ENCODE measurements around the gene SERPINA5. TPM values are rescaled to one million over a fixed set of nuclear protein-coding genes. Genes with fewer than 3 reads are reported as not detected.

The SERPINA5 gene
- polyA plus RNA-seq, 1 of the 3 experiments (the other 2 are of a cell fraction) = 0.08 TPM

DNA sequence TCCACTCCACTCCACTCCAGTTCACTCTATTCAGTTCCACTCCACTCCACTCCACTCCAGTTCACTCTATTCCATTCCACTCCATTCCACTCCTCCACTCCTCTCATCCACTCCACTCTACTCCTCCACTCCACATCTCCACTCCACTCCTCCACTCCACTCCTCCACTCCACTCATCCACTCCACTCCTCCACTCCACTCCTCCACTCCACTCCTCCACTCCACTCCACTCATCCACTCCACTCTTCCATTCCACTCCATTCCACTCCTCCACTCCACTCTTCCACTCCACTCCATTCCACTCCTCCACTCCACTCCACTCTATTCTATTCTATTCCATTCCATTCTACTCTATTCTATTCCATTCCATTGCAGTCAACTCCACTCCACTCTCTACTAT, 9.8 kb downstream of the SERPINA5 start:
- CTCF ChIA-PET = no interaction called here
- no peak for DNase-seq

DNA sequence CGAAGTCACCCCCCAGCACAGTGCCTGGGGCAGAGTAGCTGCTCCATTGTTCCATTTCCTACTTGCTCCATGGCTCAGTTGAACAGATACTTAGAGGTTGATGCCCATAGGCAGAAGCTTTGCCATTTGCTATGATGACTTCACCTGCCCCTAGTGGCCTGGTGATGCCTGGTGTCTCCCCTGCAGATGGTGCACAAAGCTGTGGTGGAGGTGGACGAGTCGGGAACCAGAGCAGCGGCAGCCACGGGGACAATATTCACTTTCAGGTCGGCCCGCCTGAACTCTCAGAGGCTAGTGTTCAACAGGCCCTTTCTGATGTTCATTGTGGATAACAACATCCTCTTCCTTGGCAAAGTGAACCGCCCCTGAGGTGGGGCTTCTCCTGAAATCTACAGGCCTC, 10.6 kb downstream of the SERPINA5 start:
- Histone ChIP-seq H3K9me3 (no peaks in the 10 kb centered on the region), H3K36me3 (replicated peaks in 1 of 2; ENCODE audit: control insufficient read depth in 1 of 2, insufficient read depth in 2 of 2, low read length in 1 of 2) (no peaks in the 10 kb centered on the region), H3K4me3 (ENCODE audit: low read depth in 2 of 2, low read length in 1 of 2) (no peak overlapping the region), H3K27me3 (ENCODE audit: insufficient read depth) (no peaks in the 10 kb centered on the region), H3F3A (replicated peaks; ENCODE audit: insufficient read depth) (no peaks in the 10 kb centered on the region), H4K20me1 (ENCODE audit: insufficient read depth) (no peaks in the 10 kb centered on the region), H3K4me2 (no peak overlapping the region), H3K9me2 (no peaks in the 10 kb centered on the region), H3K4me1 (ENCODE audit: control insufficient read depth in 1 of 2, insufficient read depth in 2 of 2, low read depth in 1 of 2, low read length in 1 of 2) (no peaks in the 10 kb centered on the region), H3K27ac (ENCODE audit: low read depth in 2 of 2, low read length in 1 of 2) (no peak overlapping the region), H3K79me2 (ENCODE audit: insufficient read depth) (no peaks in the 10 kb centered on the region), H3K9ac (no peak overlapping the region), H2AFZ (ENCODE audit: low read depth) (no peak overlapping the region)
- ChIA-PET CTCF (no interaction called here), POLR2A (no interaction called here)
- 69% methylated on average over 5 of the region's 8 CpGs for WGBS (ENCODE audit: low lambda C conversion rate)
- TF ChIP-seq RFX5 (IDR thresholded peaks at IDR 0.05; ENCODE audit: low read length) (no peak), JUND (IDR thresholded peaks at IDR 0.05) (no peak), TEAD4 (IDR thresholded peaks at IDR 0.05; ENCODE audit: borderline replicate concordance, insufficient read depth) (no peak)
- DNase-seq = no peak

More for the DNA sequence above, 9.8 kb downstream of the SERPINA5 start:
- Histone ChIP-seq H3K4me3 (ENCODE audit: low read depth in 2 of 2, low read length in 1 of 2) (no peak overlapping the region), H4K20me1 (ENCODE audit: insufficient read depth) (no peaks in the 10 kb centered on the region), H3K9ac (no peak overlapping the region), H3K27ac (ENCODE audit: low read depth in 2 of 2, low read length in 1 of 2) (no peak overlapping the region), H3K36me3 (replicated peaks in 1 of 2; ENCODE audit: control insufficient read depth in 1 of 2, insufficient read depth in 2 of 2, low read length in 1 of 2) (no peaks in the 10 kb centered on the region), H2AFZ (ENCODE audit: low read depth) (no peak overlapping the region), H3K4me2 (no peak overlapping the region), H3K79me2 (ENCODE audit: insufficient read depth) (no peaks in the 10 kb centered on the region), H3K27me3 (ENCODE audit: insufficient read depth) (no peaks in the 10 kb centered on the region), H3K4me1 (ENCODE audit: control insufficient read depth in 1 of 2, insufficient read depth in 2 of 2, low read depth in 1 of 2, low read length in 1 of 2) (no peaks in the 10 kb centered on the region), H3K9me3 (no peaks in the 10 kb centered on the region), H3K9me2 (no peaks in the 10 kb centered on the region), H3F3A (replicated peaks; ENCODE audit: insufficient read depth) (no peaks in the 10 kb centered on the region)
- POLR2A ChIA-PET = no interaction called here
- no peak for TF ChIP-seq SIN3A (IDR thresholded peaks at IDR 0.05; ENCODE audit: borderline replicate concordance, low read depth, low read length)
- TF ChIP-seq MEF2A (IDR thresholded peaks at IDR 0.05; ENCODE audit: borderline replicate concordance, low read depth) = no peak
- TF ChIP-seq, protein P1, sequence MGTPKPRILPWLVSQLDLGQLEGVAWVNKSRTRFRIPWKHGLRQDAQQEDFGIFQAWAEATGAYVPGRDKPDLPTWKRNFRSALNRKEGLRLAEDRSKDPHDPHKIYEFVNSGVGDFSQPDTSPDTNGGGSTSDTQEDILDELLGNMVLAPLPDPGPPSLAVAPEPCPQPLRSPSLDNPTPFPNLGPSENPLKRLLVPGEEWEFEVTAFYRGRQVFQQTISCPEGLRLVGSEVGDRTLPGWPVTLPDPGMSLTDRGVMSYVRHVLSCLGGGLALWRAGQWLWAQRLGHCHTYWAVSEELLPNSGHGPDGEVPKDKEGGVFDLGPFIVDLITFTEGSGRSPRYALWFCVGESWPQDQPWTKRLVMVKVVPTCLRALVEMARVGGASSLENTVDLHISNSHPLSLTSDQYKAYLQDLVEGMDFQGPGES (IDR thresholded peaks at IDR 0.05; ENCODE audit: low read depth, low read length) = no peak
- no peak for TF ChIP-seq FOXM1 (IDR thresholded peaks at IDR 0.05; ENCODE audit: low read depth)

DNA sequence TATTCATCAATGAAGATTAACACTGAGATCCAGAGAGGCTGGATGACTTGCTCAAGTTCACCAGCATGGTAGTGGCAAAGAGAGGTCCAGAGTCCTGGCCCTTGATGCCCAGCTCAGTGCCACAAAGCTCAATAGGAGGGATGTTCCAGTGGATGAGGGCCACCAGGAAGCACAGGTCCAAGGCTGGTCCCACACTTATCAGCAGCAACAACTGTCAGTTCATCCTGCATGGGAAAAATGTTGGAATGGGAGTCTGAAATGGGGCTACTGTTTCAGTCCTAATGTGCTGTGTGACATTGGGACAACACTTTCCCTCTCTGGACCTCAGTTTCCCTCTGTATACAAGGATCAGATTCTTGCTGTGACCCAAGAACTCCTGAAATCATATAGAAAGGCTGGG, 11.2 kb downstream of the SERPINA5 start:
- POLR2A ChIA-PET = no interaction called here
- H3K9ac ChIP-seq = no peak overlapping the region
- H2AFZ ChIP-seq (ENCODE audit: low read depth) = no peak overlapping the region
- no peaks in the 10 kb centered on the region for H3K79me2 ChIP-seq (ENCODE audit: insufficient read depth)
- DNase-seq = no peak
- H3K4me1 ChIP-seq (ENCODE audit: control insufficient read depth in 1 of 2, insufficient read depth in 2 of 2, low read depth in 1 of 2, low read length in 1 of 2) = no peaks in the 10 kb centered on the region
- CTCF ChIA-PET = no interaction called here
- H3K4me2 ChIP-seq = no peak overlapping the region
- H4K20me1 ChIP-seq (ENCODE audit: insufficient read depth) = no peaks in the 10 kb centered on the region
- H3K27me3 ChIP-seq (ENCODE audit: insufficient read depth) = no peaks in the 10 kb centered on the region
- no peak overlapping the region for H3K4me3 ChIP-seq (ENCODE audit: low read depth in 2 of 2, low read length in 1 of 2)
- H3K36me3 ChIP-seq (replicated peaks in 1 of 2; ENCODE audit: control insufficient read depth in 1 of 2, insufficient read depth in 2 of 2, low read length in 1 of 2) = no peaks in the 10 kb centered on the region
- H3K9me2 ChIP-seq = no peaks in the 10 kb centered on the region
- H3K27ac ChIP-seq (ENCODE audit: low read depth in 2 of 2, low read length in 1 of 2) = no peak overlapping the region
- H3K9me3 ChIP-seq = no peaks in the 10 kb centered on the region
- H3F3A ChIP-seq (replicated peaks; ENCODE audit: insufficient read depth) = no peaks in the 10 kb centered on the region
- TF ChIP-seq, protein P1 (IDR thresholded peaks at IDR 0.05; ENCODE audit: low read depth, low read length) = no peak
- TF ChIP-seq ELF1 (IDR thresholded peaks at IDR 0.05) (no peak), FOXJ3 (CRISPR knock-in tag; IDR thresholded peaks at IDR 0.05) (no peak), NFIC (IDR thresholded peaks at IDR 0.05; ENCODE audit: borderline replicate concordance) (no peak), POLR2AphosphoS5 (IDR thresholded peaks at IDR 0.05; ENCODE audit: low read depth, low read length) (no peak), TEAD4 (IDR thresholded peaks at IDR 0.05; ENCODE audit: borderline replicate concordance, insufficient read depth) (no peak), JUND (IDR thresholded peaks at IDR 0.05) (no peak), EZH2phosphoT487 (IDR thresholded peaks at IDR 0.05; ENCODE audit: borderline replicate concordance, low read depth) (no peak)
- TF ChIP-seq, protein P2, sequence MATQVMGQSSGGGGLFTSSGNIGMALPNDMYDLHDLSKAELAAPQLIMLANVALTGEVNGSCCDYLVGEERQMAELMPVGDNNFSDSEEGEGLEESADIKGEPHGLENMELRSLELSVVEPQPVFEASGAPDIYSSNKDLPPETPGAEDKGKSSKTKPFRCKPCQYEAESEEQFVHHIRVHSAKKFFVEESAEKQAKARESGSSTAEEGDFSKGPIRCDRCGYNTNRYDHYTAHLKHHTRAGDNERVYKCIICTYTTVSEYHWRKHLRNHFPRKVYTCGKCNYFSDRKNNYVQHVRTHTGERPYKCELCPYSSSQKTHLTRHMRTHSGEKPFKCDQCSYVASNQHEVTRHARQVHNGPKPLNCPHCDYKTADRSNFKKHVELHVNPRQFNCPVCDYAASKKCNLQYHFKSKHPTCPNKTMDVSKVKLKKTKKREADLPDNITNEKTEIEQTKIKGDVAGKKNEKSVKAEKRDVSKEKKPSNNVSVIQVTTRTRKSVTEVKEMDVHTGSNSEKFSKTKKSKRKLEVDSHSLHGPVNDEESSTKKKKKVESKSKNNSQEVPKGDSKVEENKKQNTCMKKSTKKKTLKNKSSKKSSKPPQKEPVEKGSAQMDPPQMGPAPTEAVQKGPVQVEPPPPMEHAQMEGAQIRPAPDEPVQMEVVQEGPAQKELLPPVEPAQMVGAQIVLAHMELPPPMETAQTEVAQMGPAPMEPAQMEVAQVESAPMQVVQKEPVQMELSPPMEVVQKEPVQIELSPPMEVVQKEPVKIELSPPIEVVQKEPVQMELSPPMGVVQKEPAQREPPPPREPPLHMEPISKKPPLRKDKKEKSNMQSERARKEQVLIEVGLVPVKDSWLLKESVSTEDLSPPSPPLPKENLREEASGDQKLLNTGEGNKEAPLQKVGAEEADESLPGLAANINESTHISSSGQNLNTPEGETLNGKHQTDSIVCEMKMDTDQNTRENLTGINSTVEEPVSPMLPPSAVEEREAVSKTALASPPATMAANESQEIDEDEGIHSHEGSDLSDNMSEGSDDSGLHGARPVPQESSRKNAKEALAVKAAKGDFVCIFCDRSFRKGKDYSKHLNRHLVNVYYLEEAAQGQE (IDR thresholded peaks at IDR 0.05; ENCODE audit: low read depth, low read length) = no peak
- TF ChIP-seq, protein P3, sequence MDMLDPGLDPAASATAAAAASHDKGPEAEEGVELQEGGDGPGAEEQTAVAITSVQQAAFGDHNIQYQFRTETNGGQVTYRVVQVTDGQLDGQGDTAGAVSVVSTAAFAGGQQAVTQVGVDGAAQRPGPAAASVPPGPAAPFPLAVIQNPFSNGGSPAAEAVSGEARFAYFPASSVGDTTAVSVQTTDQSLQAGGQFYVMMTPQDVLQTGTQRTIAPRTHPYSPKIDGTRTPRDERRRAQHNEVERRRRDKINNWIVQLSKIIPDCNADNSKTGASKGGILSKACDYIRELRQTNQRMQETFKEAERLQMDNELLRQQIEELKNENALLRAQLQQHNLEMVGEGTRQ (IDR thresholded peaks at IDR 0.05; ENCODE audit: borderline replicate concordance, low read depth, low read length) = no peak
- TF ChIP-seq, protein P4, sequence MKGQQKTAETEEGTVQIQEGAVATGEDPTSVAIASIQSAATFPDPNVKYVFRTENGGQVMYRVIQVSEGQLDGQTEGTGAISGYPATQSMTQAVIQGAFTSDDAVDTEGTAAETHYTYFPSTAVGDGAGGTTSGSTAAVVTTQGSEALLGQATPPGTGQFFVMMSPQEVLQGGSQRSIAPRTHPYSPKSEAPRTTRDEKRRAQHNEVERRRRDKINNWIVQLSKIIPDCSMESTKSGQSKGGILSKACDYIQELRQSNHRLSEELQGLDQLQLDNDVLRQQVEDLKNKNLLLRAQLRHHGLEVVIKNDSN (IDR thresholded peaks at IDR 0.05; ENCODE audit: borderline replicate concordance, low read depth) = no peak

Measured in SK-N-SH (cell line).